ENCODE results near the gene ABO.
"Not testable (repeated sequence)": the region's sequence is repeated elsewhere in the genome, so short reads cannot be mapped to it uniquely, and the experiment has no call there.

ABO gene

DNA sequence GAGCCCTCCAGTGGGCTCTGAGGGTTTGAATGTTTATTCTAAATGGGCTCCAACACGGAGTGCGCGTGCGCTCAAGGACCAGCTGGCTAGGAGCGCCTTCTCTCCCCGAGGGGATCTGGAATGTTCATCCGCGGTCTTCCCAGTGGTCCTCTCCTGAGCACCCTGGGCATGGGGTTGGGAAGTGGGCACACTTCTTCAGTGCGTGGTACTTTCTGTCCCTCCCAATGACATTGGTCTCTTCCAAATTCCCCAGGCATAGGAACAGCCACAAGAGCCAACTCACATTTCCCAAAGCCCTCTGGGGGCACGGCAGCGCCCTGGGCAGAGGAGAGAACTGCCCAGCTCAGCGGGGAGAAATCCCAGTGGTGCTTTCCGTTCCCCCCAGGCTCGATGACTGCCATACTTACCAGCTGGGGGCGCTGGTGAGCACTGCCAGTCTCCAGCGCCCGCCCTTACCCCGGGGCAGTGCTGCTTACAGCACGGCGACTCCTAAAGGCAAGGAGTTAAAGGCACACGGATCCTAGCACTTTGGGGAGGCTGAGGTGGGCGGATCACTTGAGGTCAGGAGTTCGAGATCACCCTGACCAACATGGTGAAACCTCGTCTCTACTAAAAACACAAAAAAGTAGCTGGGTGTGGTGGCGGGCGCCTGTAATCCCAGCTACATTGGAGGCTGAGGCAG is 36.0 kb downstream of the ABO start:
- DNase-seq: no peak

DNA sequence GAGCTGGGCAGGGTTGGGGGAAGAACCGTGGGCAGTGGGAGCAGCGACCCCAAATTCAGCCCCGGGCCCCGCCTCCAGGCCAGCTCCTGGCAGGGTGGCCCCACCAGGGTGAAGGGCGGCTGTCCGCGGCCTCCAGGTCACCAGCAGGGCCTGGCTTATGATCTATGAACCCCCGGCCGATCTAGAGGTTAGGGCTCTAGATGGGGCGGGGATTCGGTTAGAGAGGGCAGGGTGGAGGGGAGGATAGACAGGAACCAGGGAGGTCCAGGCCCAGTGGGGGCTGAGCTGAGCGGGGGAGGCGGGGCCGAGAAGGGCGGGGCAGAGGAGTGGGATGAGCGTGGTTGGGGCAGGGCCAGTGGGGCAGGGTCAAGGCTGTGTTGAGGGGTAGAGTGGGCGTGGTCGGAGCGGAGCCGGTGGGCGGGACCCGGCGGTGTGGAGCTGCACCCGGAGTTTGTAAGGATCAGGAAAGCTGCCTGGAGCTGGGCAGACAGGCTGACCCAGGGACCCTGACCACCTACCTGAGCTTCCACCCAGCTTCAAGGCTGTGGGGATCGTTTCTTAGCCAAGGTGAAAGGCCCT is 36.6 kb downstream of the ABO start:
- no peak for DNase-seq

DNA sequence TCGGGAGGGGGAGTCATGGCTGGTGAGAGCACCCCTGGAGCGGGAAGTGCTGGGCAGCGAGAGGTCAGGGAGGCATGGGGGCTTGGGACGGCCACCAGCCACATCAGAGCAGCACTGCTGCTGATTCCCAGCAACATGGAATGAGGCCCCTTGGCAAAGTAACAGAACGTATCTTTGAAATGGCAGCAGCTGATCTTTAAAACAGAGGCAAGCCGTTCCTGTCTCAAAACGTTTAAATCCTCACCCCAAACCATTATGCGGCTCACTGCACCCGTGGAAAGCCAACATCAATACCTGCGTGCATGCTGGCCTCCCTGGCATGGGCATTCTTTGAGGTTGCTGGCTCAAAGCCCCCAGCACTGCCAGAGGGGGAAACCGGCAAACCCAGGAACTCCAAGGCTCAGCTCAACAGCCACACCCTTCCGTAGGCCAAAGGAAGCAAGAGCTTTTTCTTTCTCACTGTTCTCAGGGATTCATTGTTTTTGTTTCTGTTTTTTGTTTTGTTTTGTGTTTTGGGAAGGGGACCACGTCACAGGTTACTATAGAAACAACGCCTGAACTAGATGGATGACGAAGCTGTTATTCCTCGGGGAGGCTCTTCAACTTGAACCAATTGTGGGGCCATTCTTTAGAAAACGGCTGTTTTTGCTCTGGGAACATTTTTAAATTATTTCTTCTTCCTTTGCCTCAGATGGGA is 37.8 kb downstream of the ABO start:
- DNase-seq: no peak

DNA sequence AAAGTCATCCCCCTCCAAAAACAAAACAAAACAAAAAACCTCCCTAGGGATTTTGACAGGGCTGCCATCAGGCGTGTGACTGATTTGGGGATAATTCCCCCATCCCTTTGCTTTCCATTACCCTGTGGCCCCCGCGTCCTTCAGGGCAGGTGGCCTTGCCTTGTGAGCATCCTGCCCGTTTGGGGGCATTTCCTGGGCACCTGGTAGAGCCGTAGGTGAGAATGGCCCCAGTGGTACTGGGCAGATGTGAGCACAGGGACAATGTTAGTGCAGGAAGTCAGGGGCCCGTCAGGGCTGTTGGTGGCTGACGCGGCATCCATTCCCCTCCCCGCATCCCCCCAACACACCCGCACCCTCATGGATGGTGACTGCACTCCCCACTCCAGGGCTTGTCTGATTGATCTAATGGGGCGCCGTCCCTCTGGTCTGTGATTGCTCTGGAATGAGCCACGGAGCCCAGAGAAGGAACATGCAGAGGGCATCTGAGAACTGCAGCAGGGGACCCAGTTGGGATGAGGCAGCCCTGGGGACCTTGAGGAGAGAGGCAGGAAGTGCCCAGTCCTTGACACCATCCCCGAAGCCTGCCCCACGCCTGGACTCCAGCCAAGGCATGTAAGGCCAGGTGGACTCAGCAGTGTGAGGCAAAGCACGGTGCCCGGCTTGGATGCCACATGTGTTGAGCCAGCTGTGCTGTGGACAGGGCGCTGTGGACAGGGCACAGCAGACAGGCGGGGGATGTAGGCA is 38.5 kb downstream of the ABO start:
- not testable (repeated sequence) for DNase-seq

DNA sequence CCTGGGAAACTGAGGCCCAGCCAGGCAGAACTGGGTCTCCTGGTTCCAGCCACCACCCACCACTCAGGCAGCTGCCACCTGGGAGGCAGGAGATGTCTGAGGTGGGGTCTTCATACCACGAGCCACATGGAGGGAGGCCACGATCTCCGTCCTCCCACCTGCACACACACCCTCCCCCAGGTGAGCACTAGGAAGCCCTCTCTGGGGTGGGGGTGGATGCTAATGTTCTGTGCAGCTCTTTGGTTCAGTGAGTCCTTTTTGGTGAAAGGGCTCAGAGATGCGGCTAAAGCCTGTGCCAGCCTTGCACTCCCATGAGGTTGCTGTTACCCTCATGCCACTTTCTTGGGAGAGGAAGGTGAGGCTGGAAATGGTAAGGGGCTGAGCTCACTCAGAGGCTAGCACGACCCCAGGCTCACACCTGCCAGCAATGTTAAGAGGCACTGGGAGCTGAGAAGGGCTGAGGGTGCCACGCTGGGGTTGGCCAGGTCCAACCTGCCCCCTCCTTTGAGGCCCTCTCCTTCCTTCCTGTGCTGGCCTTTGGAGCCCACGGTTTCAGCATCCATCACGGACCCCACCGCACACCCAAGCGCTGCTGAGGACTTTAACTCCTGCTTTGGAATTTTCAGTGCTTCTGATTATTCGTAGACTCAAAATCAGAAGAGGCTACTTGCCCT is 39.3 kb downstream of the ABO start:
- no peak for DNase-seq

DNA sequence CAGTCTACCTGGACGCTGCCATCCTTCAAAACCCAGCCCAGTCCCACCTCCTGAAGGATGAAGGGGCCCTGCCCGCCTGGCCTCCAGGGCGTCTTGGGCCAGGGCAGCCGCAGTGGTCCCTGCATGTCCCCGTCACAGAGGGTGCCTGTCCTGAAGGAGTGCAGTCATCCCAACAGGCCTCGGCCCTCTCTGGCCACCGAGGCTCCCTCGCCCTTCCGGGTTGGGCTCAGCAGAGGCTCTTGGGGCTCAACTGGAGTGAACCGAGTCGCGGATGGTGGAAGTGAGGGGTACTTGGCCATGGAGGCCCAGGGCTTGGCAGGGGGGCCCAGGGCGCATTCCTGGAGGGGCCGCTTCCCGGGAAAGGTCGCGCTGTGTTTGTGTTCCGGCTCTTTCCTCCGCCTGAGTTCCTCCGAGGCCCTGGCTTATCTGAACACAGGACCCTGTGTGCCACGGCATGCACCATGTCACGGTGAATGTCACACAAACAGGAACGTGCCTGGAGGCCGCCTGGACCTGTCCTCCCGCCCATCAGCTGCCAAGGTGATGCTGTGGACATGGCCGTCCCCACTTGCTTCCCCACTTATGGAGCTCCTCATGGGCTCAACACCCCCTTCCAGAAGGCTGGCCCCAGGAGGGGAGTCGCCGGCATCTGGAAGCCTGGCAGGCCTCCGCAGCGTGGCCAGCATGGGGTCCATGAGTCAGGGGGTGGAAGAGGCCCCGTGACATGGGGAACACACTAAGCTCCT is 40.3 kb downstream of the ABO start:
- no peak for DNase-seq

DNA sequence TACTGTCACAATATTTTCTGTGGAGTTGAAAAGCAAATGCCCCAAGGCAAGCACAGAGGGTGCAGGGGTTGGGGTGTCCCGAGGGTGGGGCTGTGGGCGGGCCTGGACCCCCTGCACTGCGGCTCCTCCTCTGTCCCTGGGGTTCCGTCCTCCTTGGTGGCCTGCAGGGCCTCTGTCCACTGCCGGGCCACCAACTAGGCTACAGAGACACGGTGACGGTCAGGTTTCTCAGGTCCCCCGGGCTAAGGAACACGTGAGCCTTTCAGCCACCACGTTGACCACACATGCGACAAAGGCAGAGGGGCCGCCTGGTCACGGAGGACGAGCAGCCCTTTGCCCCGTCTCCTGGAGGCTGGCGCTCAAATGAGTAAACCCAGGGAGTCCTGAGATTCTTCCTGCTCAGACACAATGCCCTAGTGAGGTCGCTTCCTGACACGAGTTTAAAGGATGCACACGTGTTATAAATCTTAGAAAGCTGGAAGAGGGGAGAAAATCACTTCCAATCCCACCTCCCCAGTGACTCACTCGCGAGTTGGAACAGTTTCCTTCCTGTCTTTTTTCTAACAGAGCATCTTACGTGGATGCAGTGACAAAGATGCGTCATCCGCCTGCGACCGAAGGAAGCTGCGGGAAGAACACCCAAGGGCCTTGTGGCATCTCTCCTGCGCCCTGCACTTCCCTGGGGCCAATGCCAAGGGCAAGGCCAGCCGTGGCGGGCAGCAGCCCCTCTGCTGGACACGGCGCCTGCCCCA is 41.1 kb downstream of the ABO start:
- no peak for DNase-seq

DNA sequence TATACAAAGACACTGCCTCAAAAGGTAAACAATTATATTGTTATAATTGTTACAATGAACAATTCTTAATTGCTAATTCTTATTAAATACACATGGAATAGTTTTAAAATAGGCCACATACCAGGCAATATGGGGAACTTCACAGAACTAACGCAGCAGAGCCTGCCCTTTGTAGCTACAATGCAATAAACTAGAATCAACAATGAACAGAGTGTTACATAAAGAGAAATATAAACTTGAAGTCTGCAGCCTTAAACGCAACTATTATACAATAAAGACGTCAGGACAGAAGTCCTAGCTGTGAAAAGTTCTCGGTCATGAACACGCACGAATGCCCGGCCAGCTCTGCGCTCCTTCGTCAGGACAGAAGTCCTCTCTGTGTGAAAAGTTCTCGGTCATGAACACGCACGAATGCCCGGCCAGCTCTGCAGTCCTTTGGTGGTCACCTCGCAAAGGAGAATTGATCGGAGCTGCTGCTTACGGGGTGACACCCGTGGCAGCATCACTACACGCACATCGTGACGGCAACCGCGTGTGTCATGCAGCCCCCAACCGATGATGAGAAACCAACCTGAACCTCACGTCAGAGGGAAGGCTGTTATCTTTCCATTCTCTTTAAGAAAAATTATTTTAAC is 43.0 kb downstream of the ABO start:
- not testable (repeated sequence) for DNase-seq

DNA sequence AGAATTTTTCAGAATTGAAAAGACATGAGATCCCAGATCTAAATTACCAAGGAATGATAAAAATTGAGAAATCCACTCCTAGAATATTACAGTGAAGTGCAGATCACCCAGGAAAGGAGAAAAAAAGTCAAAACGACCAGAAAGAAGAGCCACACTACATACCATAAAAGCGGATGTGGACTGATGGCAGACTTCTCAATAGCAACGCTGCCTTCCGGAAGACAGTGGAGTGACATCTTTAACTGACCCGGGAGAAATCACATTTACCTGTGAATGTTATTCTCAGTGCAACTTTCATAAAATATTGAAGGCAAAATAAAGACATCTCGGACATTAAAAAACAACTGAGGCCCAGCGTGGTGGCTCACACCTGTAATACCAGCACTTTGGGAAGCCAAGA is 44.5 kb downstream of the ABO start:
- DNase-seq: not testable (repeated sequence)

DNA sequence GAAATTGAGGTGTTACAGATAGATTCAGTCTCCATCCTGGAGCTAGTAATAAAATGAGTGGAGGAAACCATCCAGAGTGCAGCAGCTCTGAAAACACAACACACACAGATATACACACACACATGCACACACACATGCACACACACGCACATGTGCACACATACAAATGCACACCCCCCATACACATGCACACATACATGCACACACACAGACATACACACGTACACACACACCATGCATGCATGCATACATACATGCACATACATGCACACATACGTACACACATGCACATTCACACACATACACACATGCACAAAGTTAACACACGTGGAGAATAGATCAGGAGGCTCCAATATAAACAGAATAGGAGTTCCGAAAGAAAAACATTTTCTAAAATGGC is 44.9 kb downstream of the ABO start:
- DNase-seq: no peak

DNA sequence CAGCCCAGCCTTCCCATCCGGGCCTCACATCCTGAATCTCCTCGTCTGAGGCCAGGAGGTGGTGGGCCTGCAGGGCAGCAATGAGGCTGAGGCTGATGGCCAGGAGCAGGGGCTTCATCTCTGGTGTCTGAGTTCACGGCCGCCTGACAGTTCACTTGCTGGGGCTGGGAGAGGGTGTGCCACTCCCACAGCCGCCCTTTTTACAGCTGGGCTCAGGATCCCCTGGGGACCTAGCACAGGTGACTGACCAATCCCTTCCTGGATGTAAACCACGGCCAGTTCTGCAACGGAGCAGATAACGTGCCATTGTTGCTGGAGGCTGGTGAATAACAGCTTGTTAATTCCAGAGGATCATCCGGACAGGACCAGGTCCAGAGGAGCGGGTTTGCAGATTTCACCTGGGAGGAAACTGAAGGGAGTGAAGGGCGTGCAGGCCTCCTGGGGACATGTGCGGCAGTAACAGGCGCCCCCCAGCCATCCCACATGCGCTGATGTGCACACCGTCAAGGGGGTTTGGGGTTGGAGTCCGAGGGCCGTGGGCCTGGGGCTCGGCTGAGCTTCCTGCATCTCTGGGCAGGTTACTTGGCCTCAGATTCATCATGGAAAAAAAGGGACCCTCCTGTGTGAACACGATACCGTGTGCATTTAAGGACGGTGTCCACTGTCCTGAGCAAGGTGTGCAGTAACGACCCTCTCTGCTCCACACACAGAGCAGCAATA is 46.4 kb downstream of the ABO start:
- not testable (repeated sequence) for DNase-seq

DNA sequence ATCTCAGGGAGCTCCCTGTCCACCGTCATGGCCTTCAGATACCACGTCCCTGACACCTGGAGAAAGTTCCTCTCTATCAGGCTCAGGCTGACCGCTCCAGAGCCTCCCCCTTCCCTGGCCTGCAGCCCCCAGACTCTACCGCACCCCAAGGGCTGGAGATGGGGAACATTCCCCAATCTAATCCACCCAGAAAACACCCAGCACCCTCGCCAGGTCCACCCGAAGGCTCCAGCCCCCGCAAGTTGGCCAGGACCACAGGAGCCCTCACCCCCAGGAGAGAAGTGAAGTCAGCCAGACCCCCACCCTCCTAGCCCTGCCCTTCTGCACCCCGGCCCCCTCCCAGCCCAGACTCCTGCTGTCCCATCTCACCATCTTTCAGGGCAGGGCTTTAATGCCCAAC is 47.0 kb downstream of the ABO start:
- DNase-seq: not testable (repeated sequence)

DNA sequence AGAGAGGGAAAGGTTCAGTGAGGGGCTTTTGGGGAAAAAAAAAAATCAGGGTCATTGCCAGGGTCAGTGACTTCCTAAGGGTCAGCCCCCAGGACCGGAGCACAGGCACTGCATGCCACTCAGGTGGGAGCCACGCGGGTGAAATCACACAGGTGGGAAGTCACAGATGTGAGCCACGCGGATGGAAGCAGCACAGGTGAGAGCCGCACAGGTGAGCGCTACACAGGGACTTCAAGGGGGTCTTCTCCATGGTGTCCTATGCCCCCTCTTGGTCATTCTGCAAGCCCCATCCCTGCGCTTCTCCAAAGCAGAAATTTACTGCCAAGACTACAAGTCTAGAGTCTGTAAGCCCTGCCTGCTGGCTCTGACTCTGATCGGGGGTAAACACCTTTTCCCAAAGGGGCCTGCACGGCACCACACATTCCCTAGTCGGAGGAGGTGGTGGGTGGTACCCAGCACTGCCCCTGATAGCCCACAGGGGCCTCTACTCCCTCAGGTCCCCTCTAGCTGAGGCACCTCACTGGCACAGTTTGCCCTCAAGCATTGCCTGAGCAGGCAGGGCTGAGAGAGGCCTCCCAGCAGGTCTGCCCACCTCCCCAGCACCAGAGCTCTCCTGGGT is 47.6 kb downstream of the ABO start:
- no peak for DNase-seq

DNA sequence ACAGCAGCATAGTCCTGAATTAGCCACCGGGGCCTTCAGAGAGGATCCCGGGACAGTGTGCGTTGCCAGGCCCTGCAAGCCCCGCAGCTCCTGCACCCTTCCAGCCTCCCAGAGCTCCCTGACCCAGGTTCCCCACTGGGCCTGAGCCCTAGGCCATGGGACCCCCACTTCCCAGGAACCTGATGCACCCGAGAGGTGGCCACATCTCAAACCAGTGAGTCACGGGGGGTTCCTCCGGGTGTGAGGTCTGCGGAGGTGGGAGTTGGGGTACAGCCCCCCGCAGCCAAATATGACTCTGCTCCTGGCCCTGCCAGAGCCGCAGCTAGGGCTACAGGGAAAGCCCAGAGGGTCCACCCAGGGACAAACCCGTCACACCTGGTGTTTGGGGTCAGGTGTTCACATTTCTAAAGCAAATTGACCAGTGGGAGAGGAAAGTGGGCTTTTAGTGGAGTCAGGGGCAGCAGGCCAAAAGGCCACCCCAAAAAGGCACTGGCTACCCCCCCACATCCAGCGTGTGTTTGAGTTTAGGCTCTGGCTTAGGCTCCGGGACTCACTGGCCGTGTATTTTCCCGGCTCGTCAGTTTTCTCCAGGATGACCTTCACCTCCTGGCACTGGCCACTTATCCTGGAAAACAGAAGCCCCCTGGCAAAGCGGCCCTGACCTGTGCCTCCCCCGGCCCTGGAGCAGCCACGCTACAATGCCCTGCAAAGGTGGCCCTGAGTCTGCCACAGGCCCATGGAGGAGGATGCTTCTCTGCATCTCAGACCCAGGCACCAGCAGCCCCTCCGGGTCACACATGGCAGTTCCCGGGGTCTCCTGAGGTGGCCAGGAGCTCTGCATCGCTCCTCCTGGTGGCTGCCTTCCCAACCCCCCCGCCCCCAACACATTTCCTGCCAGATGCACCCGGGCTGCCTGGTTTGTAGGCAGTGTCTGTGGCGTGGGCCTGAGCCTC is 48.5 kb downstream of the ABO start:
- no peak for DNase-seq

DNA sequence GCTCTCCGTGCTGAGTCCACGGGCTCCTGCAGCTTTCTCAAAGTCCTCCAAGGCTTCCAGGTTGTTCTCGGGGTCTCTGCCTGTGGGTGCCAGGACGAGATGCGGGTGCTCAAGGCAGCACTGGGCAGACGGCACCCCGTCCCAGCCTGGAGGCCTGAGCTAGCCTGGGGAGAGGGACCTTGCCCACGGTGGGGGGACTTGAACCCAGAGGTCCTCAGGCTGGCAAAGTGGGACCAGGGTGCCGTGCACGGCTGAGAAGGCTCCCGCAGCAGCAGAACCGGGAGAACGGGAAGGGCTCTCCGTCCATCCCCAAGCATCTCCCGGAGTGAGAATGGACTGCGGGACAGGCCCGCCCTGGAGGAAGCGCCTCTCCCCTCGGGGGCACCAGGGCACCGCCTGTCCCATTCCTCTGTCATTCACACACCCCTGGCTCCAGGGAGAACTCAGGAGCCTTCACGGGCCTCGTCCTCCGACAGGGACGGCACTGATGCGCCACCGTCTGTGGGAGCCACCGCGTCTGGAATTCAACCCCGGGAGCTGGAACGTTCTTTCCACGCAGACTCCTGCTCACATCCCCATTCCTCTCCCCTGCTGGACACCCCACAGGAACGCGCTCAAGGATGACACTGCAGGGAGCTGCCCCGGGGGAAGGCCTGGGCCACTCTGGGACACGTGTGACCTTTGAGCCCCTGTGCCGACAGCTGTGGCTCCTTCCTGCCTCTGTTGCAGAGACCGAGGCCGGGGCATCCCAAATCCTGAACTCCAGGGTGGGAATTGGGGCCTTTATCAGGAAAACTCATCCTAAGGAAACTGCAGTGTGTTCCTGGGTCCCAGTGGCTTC is 49.6 kb downstream of the ABO start:
- no peak for DNase-seq

DNA sequence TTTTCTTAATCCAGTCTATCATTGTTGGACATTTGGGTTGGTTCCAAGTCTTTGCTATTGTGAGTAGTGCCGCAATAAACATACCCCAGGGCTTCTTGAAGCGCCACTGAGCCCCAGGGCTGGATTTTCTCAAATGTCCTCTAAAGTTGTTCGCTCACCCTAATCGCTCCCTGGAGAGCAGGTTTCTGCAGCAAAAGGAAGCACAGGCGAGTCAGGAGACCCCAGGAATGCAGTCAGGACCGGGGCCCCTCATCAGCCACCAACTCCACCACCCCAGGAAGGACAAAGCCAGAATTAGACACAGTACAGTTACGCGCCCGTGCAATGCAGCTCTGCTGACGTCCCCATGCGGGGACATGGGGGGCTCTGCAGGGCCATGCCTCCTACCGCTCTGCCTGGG is 50.2 kb downstream of the ABO start:
- no peak for DNase-seq

DNA sequence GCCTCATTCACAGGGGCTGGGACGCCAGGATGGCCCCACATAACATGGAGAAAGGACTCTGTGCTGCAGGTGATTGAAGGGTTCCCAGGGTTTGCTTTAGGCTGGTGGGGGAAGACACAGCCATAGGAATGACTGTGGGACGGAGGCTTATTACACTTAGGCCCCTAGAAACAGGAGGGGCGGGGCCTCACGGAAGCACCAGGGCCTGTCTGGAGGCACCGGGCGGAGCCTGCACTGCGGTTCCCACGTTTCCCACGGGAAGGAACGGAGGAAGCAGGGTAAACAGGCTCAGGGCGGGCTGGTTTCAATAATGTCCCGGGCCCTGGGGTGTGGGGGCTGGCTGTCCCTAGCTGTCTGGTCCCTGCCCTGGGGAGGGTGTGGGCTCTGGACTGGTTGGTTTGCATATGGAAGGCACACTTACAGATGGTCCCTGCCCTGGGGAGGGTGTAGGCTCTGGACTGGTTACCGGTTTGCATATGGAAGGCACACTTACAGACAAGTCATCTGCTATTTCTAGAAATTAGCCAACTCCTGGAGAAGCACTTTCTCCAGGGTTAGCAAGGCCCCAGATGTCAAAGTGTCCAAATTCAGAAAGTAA is 51.7 kb downstream of the ABO start:
- DNase-seq: not testable (repeated sequence)
